A673 (cell line): ENCODE measurements around the gene EVI5L. TPM values are rescaled to one million over a fixed set of nuclear protein-coding genes. Genes with fewer than 3 reads are reported as not detected.
A peak's percentile ranks its signal among the peaks of the same experiment; 100 is the strongest.

Experiments
- BruUV-seq: library from RNA; stranded (reverse); fragments of 400-500 nt; replicated peaks from 2 replicates; lab custom pipeline; 2021; lab: Mats Ljungman, UMichigan
- CTCF ChIA-PET: fragments of 300-600 bp; sonication (Branson Sonifier 250); formaldehyde crosslinking; loops from one replicate; lab custom pipeline; 2022; ENCODE audit warnings: antibody characterized with exemption; lab: Charles Lee
- POLR2A ChIA-PET: fragments of 300-600 bp; sonication (Branson Sonifier 250); formaldehyde crosslinking; loops from one replicate; lab custom pipeline; 2022; ENCODE audit warnings: antibody characterized with exemption; ENCODE audit not compliant: low non-redundant PET; lab: Charles Lee
- DNase-seq: peaks from one replicate; pipeline ENCODE4 v3.0.0-alpha.2; 2015; ENCODE audit warnings: low spot score
- H3K27ac ChIP-seq: fragments of 200-600 bp; sonication (generic); 2 replicates; pipeline ENCODE4 v1.5.1; 2016; ENCODE audit warnings: mixed run types, low read depth, mild to moderate bottlenecking, mixed read lengths, antibody characterized with exemption, low read length; ENCODE audit not compliant: poor library complexity, severe bottlenecking
- H3K27me3 ChIP-seq: fragments of 200-600 bp; sonication (generic); replicated peaks from 2 replicates; pipeline ENCODE4 v1.6.1; 2017; ENCODE audit warnings: mixed run types, low read depth, mild to moderate bottlenecking, mixed read lengths, antibody characterized with exemption, low read length; ENCODE audit not compliant: insufficient read depth, poor library complexity
- H3K36me3 ChIP-seq: fragments of 200-600 bp; sonication (generic); 2 replicates; pipeline ENCODE4 v1.6.1; 2016; ENCODE audit warnings: mixed run types, mild to moderate bottlenecking, mixed read lengths, antibody characterized with exemption, low read length; ENCODE audit not compliant: insufficient read depth, poor library complexity, severe bottlenecking
- H3K4me1 ChIP-seq: fragments of 200-600 bp; sonication (generic); 2 replicates; pipeline ENCODE4 v1.6.1; 2017; ENCODE audit warnings: mixed run types, mild to moderate bottlenecking, mixed read lengths, antibody characterized with exemption, low read length; ENCODE audit not compliant: insufficient read depth, poor library complexity, severe bottlenecking
- H3K4me3 ChIP-seq: fragments of 200-600 bp; sonication (generic); 2 replicates; pipeline ENCODE4 v1.5.1; 2016; ENCODE audit warnings: low read depth, mixed run types, mild to moderate bottlenecking, mixed read lengths, low read length; ENCODE audit not compliant: poor library complexity, severe bottlenecking
- H3K9me3 ChIP-seq: fragments of 200-600 bp; sonication (generic); 2 replicates; pipeline ENCODE4 v1.6.1; 2016; ENCODE audit warnings: mixed run types, low read depth, mild to moderate bottlenecking, mixed read lengths, antibody characterized with exemption, low read length; ENCODE audit not compliant: poor library complexity, severe bottlenecking
- CTCF ChIP-seq: fragments of 300-800, 200-600 bp; sonication (generic); conservative IDR thresholded peaks from 2 replicates; pipeline ENCODE4 v1.5.1; 2017; ENCODE audit warnings: low read depth, mild to moderate bottlenecking, antibody characterized with exemption, low read length, moderate library complexity, mixed read lengths
- EZH2 ChIP-seq: fragments of 200-600 bp; sonication (generic); IDR thresholded peaks from 2 replicates; pipeline ENCODE4 v1.6.1; 2017; ENCODE audit warnings: borderline replicate concordance, low read depth, mild to moderate bottlenecking, mixed read lengths, antibody characterized with exemption, low read length; ENCODE audit not compliant: poor library complexity, severe bottlenecking
- intact Hi-C: fragments of 100-400 bp; cut with micrococcal nuclease; formaldehyde crosslinking; loops from one replicate; pipeline ENCODE4 v1.10.0; 2022; ENCODE audit not compliant: unreplicated experiment
- total RNA-seq: library from RNA; stranded (reverse); gene quantifications from 2 replicates; pipeline ENCODE4 v1.2.3, GENCODE V29; 2021

Gene EVI5L
- total RNA-seq, 1 experiment from 2014 or later = 4.8 TPM

- no peak overlapping the region for H3K27ac ChIP-seq
- H3K36me3 ChIP-seq = no peaks in the 10 kb centered on the region
- no TSS peak for BruUV-seq
- H3K9me3 ChIP-seq = no peaks in the 10 kb centered on the region
- no peak for DNase-seq
- no peaks in the 10 kb centered on the region for H3K4me1 ChIP-seq
- ChIA-PET CTCF (no interaction called here), POLR2A (no interaction called here)
- no peaks in the 10 kb centered on the region for H3K27me3 ChIP-seq
- no peak for TF ChIP-seq CTCF
- intact Hi-C loops = no loop called here
- no peak overlapping the region for H3K4me3 ChIP-seq
Measured at GRCh38 chr19:7879111-7879807, 49.2 kb downstream of the EVI5L start.

- CTCF ChIA-PET = no interaction called here
- no TSS peak for BruUV-seq
Measured at GRCh38 chr19:7879836-7880235, 49.8 kb downstream of the EVI5L start.

GRCh38 chr19:7881910-7882309 lies 51.9 kb downstream of the EVI5L start:
- no peaks in the 10 kb centered on the region for H3K9me3 ChIP-seq
- no peak for DNase-seq
- intact Hi-C loops = no loop called here
- no peaks in the 10 kb centered on the region for H3K27me3 ChIP-seq
- H3K4me3 ChIP-seq = no peak overlapping the region
- H3K4me1 ChIP-seq = no peaks in the 10 kb centered on the region
- H3K27ac ChIP-seq = no peak overlapping the region
- CTCF ChIA-PET = no interaction called here
- no TSS peak for BruUV-seq
- no peaks in the 10 kb centered on the region for H3K36me3 ChIP-seq
- TF ChIP-seq EZH2 (no peak), CTCF (no peak)
- POLR2A ChIA-PET = no interaction called here

More at GRCh38 chr19:7879836-7880235, 49.8 kb downstream of the EVI5L start:
- POLR2A ChIA-PET = no interaction called here
- Histone ChIP-seq H3K4me3 (no peak overlapping the region), H3K9me3 (no peaks in the 10 kb centered on the region), H3K27me3 (no peaks in the 10 kb centered on the region), H3K36me3 (no peaks in the 10 kb centered on the region), H3K4me1 (no peaks in the 10 kb centered on the region), H3K27ac (no peak overlapping the region)
- TF ChIP-seq CTCF (no peak), EZH2 (no peak)
- peak; percentile 37 for DNase-seq
- intact Hi-C loops = no loop called here
